Fibroblast of the aortic adventitia (primary cell): Measurements from ENCODE around the gene CREB5. TPM values are rescaled to one million over a fixed set of nuclear protein-coding genes. Genes with fewer than 3 reads are reported as not detected.

Experiments
- DNase-seq: peaks from one replicate; pipeline ENCODE4 v3.0.0-alpha.2; 2010; ENCODE audit warnings: low read depth
- H3K4me3 ChIP-seq: 2 replicates; pipeline ENCODE4 v1.5.1; 2011; ENCODE audit warnings: low read depth, mild to moderate bottlenecking, control low read depth, low read length, moderate library complexity
- total RNA-seq: library from RNA; depleted of rRNA; stranded (reverse); fragments of >200 nt; gene quantifications from 2 replicates; pipeline ENCODE4 v1.2.3, GENCODE V29; 2012; ENCODE audit warnings: low replicate concordance
- TF ChIP-seq, protein P1 (sequence below): IDR thresholded peaks from 2 replicates; pipeline ENCODE4 v1.5.1; 2011; ENCODE audit warnings: mild to moderate bottlenecking, low read length, control low read depth, inconsistent platforms; ENCODE audit not compliant: insufficient read depth

Gene CREB5
- total RNA-seq, 1 donor = 5.2 TPM

DNA sequence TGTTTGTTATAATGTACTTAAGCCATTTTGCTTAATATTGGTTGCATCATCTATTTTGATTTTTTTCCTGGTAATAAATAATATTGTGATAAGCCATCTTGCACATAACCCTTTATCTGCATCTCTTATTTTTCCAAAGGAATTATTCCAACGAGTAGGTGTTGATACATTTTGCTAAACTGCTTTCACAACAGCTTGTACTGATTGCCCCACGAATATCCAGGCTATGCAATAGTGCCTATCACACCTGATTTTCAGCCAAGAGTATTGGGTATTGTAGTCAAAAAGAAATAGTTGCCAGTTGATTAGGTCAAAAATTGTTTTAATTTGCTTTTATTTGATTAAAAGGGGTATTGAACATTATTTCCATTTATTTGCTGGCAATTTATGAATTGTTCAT is 20.7 kb downstream of the CREB5 start:
- TF ChIP-seq, protein P1, sequence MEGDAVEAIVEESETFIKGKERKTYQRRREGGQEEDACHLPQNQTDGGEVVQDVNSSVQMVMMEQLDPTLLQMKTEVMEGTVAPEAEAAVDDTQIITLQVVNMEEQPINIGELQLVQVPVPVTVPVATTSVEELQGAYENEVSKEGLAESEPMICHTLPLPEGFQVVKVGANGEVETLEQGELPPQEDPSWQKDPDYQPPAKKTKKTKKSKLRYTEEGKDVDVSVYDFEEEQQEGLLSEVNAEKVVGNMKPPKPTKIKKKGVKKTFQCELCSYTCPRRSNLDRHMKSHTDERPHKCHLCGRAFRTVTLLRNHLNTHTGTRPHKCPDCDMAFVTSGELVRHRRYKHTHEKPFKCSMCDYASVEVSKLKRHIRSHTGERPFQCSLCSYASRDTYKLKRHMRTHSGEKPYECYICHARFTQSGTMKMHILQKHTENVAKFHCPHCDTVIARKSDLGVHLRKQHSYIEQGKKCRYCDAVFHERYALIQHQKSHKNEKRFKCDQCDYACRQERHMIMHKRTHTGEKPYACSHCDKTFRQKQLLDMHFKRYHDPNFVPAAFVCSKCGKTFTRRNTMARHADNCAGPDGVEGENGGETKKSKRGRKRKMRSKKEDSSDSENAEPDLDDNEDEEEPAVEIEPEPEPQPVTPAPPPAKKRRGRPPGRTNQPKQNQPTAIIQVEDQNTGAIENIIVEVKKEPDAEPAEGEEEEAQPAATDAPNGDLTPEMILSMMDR = no peak
- no peak overlapping the region for H3K4me3 ChIP-seq
- DNase-seq = no peak

DNA sequence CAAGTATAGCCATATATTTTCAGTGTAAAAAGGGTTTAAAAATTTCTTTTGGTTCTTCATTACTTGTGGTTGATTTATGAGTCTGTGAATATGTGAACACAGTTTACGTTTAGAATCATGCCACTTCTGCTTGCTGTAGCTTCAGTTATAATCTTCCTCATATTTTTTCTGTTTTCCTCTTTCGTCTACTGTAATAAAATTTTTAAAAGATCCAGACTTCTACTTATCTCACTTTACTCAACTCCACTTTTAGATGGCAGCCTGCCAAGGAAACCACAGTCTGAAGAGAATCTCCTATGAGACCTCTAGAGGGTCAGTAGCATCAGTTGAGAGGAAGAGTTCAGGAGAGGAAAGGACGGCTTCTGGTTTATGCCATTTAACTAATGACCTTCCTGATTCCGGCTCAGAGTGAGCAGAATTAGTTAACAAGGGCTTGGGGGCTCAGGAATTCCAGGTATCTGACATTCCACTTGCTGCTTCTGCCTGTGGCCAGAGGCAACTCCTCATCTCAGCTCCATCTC is 21.4 kb downstream of the CREB5 start:
- TF ChIP-seq, protein P1 = no peak
- DNase-seq = peak; percentile 23
- no peak overlapping the region for H3K4me3 ChIP-seq

DNA sequence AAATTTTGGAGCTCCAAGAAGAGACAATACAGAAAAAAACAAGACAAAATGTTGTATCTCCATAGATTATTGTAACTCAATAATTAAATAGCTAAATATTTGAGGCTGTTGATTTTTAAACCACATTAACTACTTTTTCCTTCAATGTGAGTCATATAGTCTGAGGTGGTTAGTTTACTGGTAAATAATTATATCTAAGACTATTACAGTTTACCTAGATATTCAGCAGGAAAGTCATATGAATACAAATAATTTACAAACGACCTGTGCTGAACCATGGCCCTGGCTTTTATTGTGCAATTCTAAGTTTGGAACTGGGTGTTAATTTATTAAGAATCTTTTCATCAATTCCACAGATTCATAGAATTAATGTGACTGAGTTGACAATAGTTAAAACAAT is 22.2 kb downstream of the CREB5 start:
- no peak overlapping the region for H3K4me3 ChIP-seq
- no peak for DNase-seq
- TF ChIP-seq, protein P1 = no peak

DNA sequence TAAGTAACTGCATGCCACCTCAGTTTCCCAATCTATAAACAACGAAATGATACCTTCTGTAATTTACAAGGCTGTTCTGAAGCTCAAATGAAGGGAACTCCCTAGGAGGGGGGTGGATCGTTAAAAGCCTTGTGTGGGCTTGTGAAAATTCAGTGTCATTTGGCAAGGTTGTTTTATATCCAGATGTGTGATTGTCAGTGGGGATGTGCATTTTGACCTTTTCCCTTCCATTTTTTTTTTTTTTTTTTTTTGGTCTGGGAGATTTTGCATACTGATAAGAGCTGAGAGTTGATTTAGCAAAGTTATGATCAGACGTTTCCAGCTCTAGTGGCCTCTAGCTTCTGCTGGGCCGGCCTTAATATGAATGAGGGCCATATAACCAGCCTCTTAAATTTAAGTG is 22.8 kb downstream of the CREB5 start:
- TF ChIP-seq, protein P1 = no peak
- DNase-seq = no peak

DNA sequence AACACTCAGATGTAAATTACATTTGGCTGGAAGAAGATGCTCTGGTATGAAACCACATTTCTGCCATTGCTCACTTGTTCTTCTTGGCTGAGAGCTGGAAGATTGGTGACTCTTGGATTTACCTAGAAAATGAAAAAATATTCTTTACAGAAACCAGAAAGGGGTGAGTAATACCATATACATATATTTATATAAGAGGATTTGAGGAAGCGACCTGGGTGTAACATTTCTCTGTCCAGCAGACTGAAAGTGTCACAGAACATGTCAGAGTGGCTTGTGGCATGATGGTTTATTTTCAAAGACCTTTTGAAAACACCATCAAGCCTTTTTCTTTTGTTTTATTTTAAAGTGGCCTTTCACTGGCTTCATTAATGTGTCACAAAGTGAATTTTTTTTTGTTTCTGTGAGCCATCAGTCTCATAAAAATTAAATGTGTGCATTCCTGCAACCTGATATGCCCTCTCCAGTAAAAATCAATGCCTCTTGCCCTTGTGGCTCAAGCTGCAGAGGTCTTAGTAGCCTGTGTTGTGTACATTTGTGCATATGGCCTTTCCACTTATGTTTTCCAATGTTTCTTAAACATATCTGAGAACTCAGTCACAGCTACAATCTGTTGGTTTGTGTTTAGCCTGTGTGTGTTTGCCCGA is 23.5 kb downstream of the CREB5 start:
- no peak overlapping the region for H3K4me3 ChIP-seq
- DNase-seq = no peak
- TF ChIP-seq, protein P1 = no peak

More for the DNA sequence above, 22.8 kb downstream of the CREB5 start:
- H3K4me3 ChIP-seq = no peak overlapping the region

DNA sequence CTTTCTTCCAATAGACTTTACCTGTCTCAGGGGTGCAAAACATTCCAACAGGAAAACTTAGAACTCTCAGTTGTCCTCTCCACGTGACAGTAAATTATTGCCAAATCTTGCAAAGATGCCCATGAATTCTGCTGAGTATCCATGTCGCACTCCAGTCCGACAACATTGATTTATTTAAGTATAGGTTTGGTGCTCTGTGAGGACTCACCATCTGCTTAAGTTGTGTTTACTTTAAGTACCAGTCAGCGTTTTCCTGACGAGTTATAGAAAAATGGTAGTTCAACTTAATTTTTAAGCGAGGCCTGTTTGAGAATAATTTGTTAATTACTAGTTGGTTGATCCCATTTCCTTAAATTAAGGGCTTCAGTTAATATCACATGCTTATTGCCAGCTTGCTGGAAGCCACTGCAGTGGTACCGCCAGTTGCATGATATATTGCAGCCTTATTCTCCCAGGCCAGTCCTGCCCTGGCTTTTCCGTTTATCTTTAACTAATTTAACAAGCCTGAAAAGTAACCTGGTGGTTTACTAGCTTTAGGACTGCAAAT is 27.8 kb downstream of the CREB5 start:
- no peak for DNase-seq
- TF ChIP-seq, protein P1 = no peak
- no peak overlapping the region for H3K4me3 ChIP-seq
